Activated CD4-positive, alpha-beta T cell treated with anti-CD3 and anti-CD28 coated beads for 1 hour (primary cell): ENCODE measurements around the gene RET.

Source experiments
- DNase-seq: peaks from one replicate; pipeline ENCODE4 v3.0.0-alpha.2; 2020

The RET gene

GRCh38 chr10:43123361-43124093 lies 46.7 kb downstream of the RET start:
- DNase-seq = no peak

- no peak for DNase-seq
Observed at GRCh38 chr10:43124094-43124521, 47.2 kb downstream of the RET start.

GRCh38 chr10:43124574-43125273 lies 47.9 kb downstream of the RET start:
- no peak for DNase-seq

GRCh38 chr10:43125274-43125845 lies 48.5 kb downstream of the RET start:
- no peak for DNase-seq

GRCh38 chr10:43125881-43126731 lies 49.2 kb downstream of the RET start:
- DNase-seq = no peak

GRCh38 chr10:43126759-43127424 lies 50.0 kb downstream of the RET start:
- DNase-seq = no peak

GRCh38 chr10:43127442-43127841 lies 50.6 kb downstream of the RET start:
- DNase-seq = no peak

GRCh38 chr10:43128331-43128730 lies 51.5 kb downstream of the RET start:
- DNase-seq = no peak

GRCh38 chr10:43128958-43129706 lies 52.3 kb downstream of the RET start:
- DNase-seq = no peak

GRCh38 chr10:43130770-43131171 lies 53.9 kb downstream of the RET start:
- no peak for DNase-seq

GRCh38 chr10:43131256-43131655 lies 54.4 kb downstream of the RET start:
- DNase-seq = no peak

GRCh38 chr10:43131906-43132305 lies 55.0 kb downstream of the RET start:
- DNase-seq = no peak

- no peak for DNase-seq
Observed at GRCh38 chr10:43132867-43133787, 56.3 kb downstream of the RET start.

GRCh38 chr10:43134126-43134905 lies 57.4 kb downstream of the RET start:
- DNase-seq = no peak

- no peak for DNase-seq
Observed at GRCh38 chr10:43135064-43135463, 58.2 kb downstream of the RET start.

GRCh38 chr10:43135656-43136055 lies 58.8 kb downstream of the RET start:
- DNase-seq = no peak

GRCh38 chr10:43136432-43136831 lies 59.6 kb downstream of the RET start:
- DNase-seq = no peak

GRCh38 chr10:43136995-43137716 lies 60.3 kb downstream of the RET start:
- DNase-seq = no peak

- no peak for DNase-seq
Observed at GRCh38 chr10:43137717-43138020, 60.8 kb downstream of the RET start.
